ENCODE data around the gene MISP.

The MISP gene

GRCh38 chr19:787536-787935, 36.6 kb downstream of the MISP start:
- H3K4me3 ChIP-seq (ENCODE audit: low read depth, low read length), result no peak overlapping the region
- TF ChIP-seq CTCF (IDR thresholded peaks at IDR 0.05; ENCODE audit: control insufficient read depth, extremely low read depth, insufficient read depth), result no peak
- DNase-seq (ENCODE audit: low read depth), result no peak

GRCh38 chr19:788686-788982, 37.7 kb downstream of the MISP start:
- DNase-seq (ENCODE audit: low read depth), result no peak
- no peak for TF ChIP-seq CTCF (IDR thresholded peaks at IDR 0.05; ENCODE audit: control insufficient read depth, extremely low read depth, insufficient read depth)
- H3K4me3 ChIP-seq (ENCODE audit: low read depth, low read length), result no peak overlapping the region

DNA sequence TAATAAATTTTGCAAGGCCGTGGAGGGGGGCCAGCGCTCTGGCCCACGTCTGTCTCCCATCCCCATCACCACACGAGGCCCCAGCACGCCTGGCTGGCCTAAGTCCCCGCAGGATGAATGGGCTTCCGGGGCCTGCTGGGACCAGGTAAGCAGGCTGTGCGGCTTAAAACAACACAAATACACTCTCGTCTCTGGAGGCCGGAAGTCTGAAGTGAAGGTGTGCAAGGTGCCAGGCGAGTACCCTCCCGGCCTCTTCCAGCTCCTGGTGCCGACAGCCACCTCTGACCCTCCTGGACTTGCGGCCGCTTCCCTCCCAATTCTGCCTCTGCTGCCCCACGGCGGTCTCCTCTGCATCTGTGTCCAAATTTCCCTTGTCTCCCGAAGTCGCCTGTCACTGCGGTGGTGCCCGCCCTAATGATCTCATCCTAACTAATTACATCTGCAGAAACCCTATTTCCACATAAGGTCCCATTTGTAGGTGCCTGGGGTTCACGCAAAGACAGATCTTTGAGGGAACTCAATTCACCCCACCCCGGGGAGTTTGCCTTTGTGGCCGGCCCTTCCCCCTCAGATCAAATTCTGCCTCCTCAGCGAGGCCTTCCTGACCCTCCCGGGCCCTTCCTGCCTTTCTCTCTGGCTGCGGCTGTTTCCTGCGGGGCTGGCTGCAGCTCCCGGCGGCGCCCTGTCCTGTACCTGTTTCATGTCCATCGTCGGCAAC, 38.2 kb downstream of the MISP start:
- no peak for TF ChIP-seq CTCF (IDR thresholded peaks at IDR 0.05; ENCODE audit: control insufficient read depth, extremely low read depth, insufficient read depth)
- DNase-seq (ENCODE audit: low read depth), result no peak
- no peak overlapping the region for H3K4me3 ChIP-seq (ENCODE audit: low read depth, low read length)

GRCh38 chr19:789701-790060, 38.8 kb downstream of the MISP start:
- no peak overlapping the region for H3K4me3 ChIP-seq (ENCODE audit: low read depth, low read length)
- TF ChIP-seq CTCF (IDR thresholded peaks at IDR 0.05; ENCODE audit: control insufficient read depth, extremely low read depth, insufficient read depth), result no peak
- DNase-seq (ENCODE audit: low read depth), result no peak

- no peak overlapping the region for H3K4me3 ChIP-seq (ENCODE audit: low read depth, low read length)
- TF ChIP-seq CTCF (IDR thresholded peaks at IDR 0.05; ENCODE audit: control insufficient read depth, extremely low read depth, insufficient read depth), result no peak
- DNase-seq (ENCODE audit: low read depth), result no peak
These were observed 40.2 kb downstream of the MISP start for GRCh38 chr19:791007-791566.

DNA sequence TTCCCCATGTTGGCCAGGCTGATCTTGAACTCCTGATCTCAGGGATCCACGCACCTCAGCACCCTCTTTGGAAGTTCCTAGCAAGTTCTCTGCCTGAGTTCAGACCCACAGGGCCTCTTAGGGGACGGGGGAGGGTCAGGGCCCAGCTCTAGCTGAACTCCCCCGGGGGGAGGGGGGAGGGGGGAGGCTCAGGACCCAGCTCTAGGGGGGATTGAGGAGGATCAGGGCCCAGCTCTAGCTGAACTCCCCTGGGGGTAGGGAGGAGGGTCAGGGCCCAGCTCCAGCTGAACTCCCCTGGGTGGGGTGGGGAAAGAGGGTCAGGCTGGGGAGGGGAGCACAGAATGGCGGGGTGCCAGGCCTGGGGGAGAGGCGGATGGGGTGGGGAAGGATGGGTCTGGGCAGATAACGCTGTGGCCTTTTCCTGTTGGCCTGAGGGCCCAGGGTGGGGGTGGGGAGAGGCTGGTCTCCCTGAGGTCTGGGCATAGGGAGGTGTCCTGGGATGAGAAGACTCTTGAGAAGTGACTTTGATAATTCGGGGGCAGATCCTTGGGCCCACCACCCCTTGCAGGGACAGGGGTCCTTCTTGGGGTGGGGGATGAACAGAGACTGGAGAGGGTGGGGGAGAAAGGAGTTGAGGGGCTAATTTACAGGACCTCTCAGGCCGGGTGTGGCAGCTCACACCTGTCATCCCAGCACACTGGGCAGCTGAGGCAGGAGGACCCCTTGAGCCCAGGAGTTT, 40.8 kb downstream of the MISP start:
- no peak for DNase-seq (ENCODE audit: low read depth)
- H3K4me3 ChIP-seq (ENCODE audit: low read depth, low read length), result no peak overlapping the region
- TF ChIP-seq CTCF (IDR thresholded peaks at IDR 0.05; ENCODE audit: control insufficient read depth, extremely low read depth, insufficient read depth), result no peak
